ENCODE measurements around the gene ITPR1.

- TF ChIP-seq CEBPB (IDR thresholded peaks at IDR 0.05; ENCODE audit: low read depth, low read length) (no peak), POLR2A (IDR thresholded peaks at IDR 0.05; ENCODE audit: low read depth, low read length) (no peak)
- TF ChIP-seq, protein P1, sequence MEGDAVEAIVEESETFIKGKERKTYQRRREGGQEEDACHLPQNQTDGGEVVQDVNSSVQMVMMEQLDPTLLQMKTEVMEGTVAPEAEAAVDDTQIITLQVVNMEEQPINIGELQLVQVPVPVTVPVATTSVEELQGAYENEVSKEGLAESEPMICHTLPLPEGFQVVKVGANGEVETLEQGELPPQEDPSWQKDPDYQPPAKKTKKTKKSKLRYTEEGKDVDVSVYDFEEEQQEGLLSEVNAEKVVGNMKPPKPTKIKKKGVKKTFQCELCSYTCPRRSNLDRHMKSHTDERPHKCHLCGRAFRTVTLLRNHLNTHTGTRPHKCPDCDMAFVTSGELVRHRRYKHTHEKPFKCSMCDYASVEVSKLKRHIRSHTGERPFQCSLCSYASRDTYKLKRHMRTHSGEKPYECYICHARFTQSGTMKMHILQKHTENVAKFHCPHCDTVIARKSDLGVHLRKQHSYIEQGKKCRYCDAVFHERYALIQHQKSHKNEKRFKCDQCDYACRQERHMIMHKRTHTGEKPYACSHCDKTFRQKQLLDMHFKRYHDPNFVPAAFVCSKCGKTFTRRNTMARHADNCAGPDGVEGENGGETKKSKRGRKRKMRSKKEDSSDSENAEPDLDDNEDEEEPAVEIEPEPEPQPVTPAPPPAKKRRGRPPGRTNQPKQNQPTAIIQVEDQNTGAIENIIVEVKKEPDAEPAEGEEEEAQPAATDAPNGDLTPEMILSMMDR (conservative IDR thresholded peaks at IDR 0.05; ENCODE audit: low read depth, low read length): no peak
Observed at GRCh38 chr3:4476496-4476895, 16.7 kb upstream of the ITPR1 start.
